Activated CD8-positive, alpha-beta T cell treated with anti-CD3 and anti-CD28 coated beads for 36 hours (primary cell): ENCODE data around the gene PRKAG2. TPM values are rescaled to one million over a fixed set of nuclear protein-coding genes. Genes with fewer than 3 reads are reported as not detected.

Experiments used
- ATAC-seq: fragments of 200-7000 bp; cut with Tn5 transposase; one replicate; pipeline ENCODE4 v1.10.0; 2021; ENCODE audit warnings: mild to moderate bottlenecking, moderate library complexity
- CTCF ChIA-PET: fragments of 350-600 bp; sonication (Branson Sonifier 250); formaldehyde crosslinking; loops from one replicate; lab custom pipeline; 2021; ENCODE audit warnings: antibody characterized with exemption; lab: Charles Lee
- POLR2A ChIA-PET: fragments of 350-600 bp; sonication (Branson Sonifier 250); formaldehyde crosslinking; loops from one replicate; lab custom pipeline; 2021; ENCODE audit warnings: antibody characterized with exemption; lab: Charles Lee
- DNase-seq: peaks from one replicate; pipeline ENCODE4 v3.0.0-alpha.2; 2020
- H3K27ac Mint-ChIP-seq: one replicate; pipeline ENCODE4 v1.8.0; 2021; ENCODE audit warnings: mild to moderate bottlenecking, mixed read lengths
- H3K27me3 Mint-ChIP-seq: one replicate; pipeline ENCODE4 v1.8.0; 2021; ENCODE audit warnings: mixed read lengths
- H3K36me3 Mint-ChIP-seq: one replicate; pipeline ENCODE4 v1.8.0; 2021; ENCODE audit warnings: low read depth, mixed read lengths
- H3K4me1 Mint-ChIP-seq: one replicate; pipeline ENCODE4 v1.8.0; 2021; ENCODE audit warnings: low read depth, mixed read lengths
- H3K4me3 Mint-ChIP-seq: one replicate; pipeline ENCODE4 v1.8.0; 2021; ENCODE audit warnings: mild to moderate bottlenecking, moderate library complexity, mixed read lengths
- H3K9me3 Mint-ChIP-seq: one replicate; pipeline ENCODE4 v1.8.0; 2021; ENCODE audit warnings: mixed read lengths
- intact Hi-C: fragments of 100-400 bp; cut with micrococcal nuclease; formaldehyde crosslinking; loops from one replicate; pipeline ENCODE4 v1.10.0; 2022
- total RNA-seq, 2 experiments: library from RNA; stranded (reverse); gene quantifications; one replicate each; pipeline ENCODE4 v1.2.3, GENCODE V29; 2021
- TF ChIP-seq, protein P1 (sequence below): fragments of 200-600 bp; IDR thresholded peaks from one replicate; pipeline ENCODE4 v1.8.0; 2022; ENCODE audit warnings: antibody characterized with exemption, mild to moderate bottlenecking

PRKAG2 gene
- total RNA-seq, 2 experiments from 2014 or later, result 17.0 to 19.2 TPM

GRCh38 chr7:151810441-151811232, 66.3 kb downstream of the PRKAG2 start:
- no peak for DNase-seq
- ATAC-seq, result no peak
- intact Hi-C loops, result no loop called here
- H3K4me3 Mint-ChIP-seq, result no peak overlapping the region
- no peaks in the 10 kb centered on the region for H3K36me3 Mint-ChIP-seq
- H3K9me3 Mint-ChIP-seq, result no peaks in the 10 kb centered on the region
- TF ChIP-seq, protein P1, sequence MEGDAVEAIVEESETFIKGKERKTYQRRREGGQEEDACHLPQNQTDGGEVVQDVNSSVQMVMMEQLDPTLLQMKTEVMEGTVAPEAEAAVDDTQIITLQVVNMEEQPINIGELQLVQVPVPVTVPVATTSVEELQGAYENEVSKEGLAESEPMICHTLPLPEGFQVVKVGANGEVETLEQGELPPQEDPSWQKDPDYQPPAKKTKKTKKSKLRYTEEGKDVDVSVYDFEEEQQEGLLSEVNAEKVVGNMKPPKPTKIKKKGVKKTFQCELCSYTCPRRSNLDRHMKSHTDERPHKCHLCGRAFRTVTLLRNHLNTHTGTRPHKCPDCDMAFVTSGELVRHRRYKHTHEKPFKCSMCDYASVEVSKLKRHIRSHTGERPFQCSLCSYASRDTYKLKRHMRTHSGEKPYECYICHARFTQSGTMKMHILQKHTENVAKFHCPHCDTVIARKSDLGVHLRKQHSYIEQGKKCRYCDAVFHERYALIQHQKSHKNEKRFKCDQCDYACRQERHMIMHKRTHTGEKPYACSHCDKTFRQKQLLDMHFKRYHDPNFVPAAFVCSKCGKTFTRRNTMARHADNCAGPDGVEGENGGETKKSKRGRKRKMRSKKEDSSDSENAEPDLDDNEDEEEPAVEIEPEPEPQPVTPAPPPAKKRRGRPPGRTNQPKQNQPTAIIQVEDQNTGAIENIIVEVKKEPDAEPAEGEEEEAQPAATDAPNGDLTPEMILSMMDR, result no peak
- no peaks in the 10 kb centered on the region for H3K27me3 Mint-ChIP-seq
- POLR2A ChIA-PET, result no interaction called here
- no peak overlapping the region for H3K27ac Mint-ChIP-seq
- CTCF ChIA-PET, result interaction anchor here (1.2 kb wide), 1 partner anchor 78 kb away, joined by 3 read pairs; no protein-coding TSS in a partner anchor
- H3K4me1 Mint-ChIP-seq, result peaks cover 12% of the 10 kb centered on the region

- TF ChIP-seq, protein P1, result no peak
- H3K27me3 Mint-ChIP-seq, result no peaks in the 10 kb centered on the region
- no peak for DNase-seq
- H3K4me1 Mint-ChIP-seq, result peaks cover 6% of the 10 kb centered on the region
- H3K27ac Mint-ChIP-seq, result no peak overlapping the region
- H3K36me3 Mint-ChIP-seq, result no peaks in the 10 kb centered on the region
- no peaks in the 10 kb centered on the region for H3K9me3 Mint-ChIP-seq
- ATAC-seq, result no peak
- ChIA-PET CTCF (no interaction called here), POLR2A (no interaction called here)
- H3K4me3 Mint-ChIP-seq, result no peak overlapping the region
- intact Hi-C loops, result no loop called here
Measured at GRCh38 chr7:151809864-151810170, 67.1 kb downstream of the PRKAG2 start.

- no peak overlapping the region for H3K27ac Mint-ChIP-seq
- CTCF ChIA-PET, result no interaction called here
Measured at GRCh38 chr7:151809146-151809863, 67.6 kb downstream of the PRKAG2 start.

DNA sequence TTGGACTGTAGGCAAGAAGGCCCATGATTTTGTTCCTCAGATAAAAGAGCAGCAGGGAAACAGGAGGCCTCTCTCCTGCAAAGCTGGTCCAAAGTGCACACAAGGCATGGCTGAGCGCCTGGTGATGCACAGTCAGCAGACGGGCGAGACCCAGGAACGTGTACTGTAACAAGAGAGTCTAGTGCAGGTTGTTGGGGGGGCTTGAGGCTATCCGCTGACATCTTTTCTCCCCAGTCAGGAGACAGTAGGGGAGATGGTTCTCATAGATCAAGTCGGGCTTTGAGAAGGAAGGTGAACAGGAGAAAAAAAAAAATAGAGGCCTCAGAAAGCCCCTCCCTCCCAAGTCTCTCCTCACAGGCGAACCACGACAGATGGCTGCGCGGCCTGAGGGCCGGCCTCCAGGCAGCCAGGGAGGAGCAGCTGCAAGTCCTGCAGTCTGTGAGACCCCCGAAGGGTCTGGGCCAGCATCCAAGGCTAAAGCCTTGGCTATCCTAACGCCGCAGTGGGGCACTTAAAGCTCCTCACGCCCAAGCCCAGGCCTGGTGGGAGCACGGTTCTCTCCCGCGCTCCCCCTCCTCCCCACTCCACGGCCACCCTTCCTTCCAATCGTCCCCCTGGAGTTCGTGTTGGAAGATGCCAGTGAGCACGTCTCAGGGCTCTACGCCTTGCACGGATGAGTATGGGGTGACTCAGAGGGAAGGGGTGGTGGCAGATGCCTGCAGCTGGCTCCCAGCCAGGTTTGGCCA, 68.3 kb downstream of the PRKAG2 start:
- intact Hi-C loops, result no loop called here
- no peak overlapping the region for H3K27ac Mint-ChIP-seq
- no peaks in the 10 kb centered on the region for H3K9me3 Mint-ChIP-seq
- no peak overlapping the region for H3K4me3 Mint-ChIP-seq
- ATAC-seq (no peak), DNase-seq (no peak)
- peaks cover under 1% of the 10 kb centered on the region for H3K4me1 Mint-ChIP-seq
- H3K27me3 Mint-ChIP-seq, result no peaks in the 10 kb centered on the region
- no peaks in the 10 kb centered on the region for H3K36me3 Mint-ChIP-seq
- ChIA-PET POLR2A (no interaction called here), CTCF (no interaction called here)
- TF ChIP-seq, protein P1, result no peak

More at GRCh38 chr7:151809146-151809863, 67.6 kb downstream of the PRKAG2 start:
- POLR2A ChIA-PET, result no interaction called here
- DNase-seq (no peak), ATAC-seq (no peak)
- Mint-ChIP-seq H3K36me3 (no peaks in the 10 kb centered on the region), H3K4me3 (no peak overlapping the region), H3K9me3 (no peaks in the 10 kb centered on the region), H3K4me1 (peaks cover 6% of the 10 kb centered on the region), H3K27me3 (no peaks in the 10 kb centered on the region)
- intact Hi-C loops, result no loop called here
- TF ChIP-seq, protein P1, result no peak
